Fibroblast of lung (primary cell): ENCODE measurements around the gene CSRP1. TPM values are rescaled to one million over a fixed set of nuclear protein-coding genes. Genes with fewer than 3 reads are reported as not detected.

Experiments
- DNase-seq, 2 donors: peaks; one replicate each; pipeline versions ENCODE4 v3.0.0 to v3.0.0-alpha.2; 2010; ENCODE audit warnings: low read depth in 2 of 2
- H2AFZ ChIP-seq: 2 replicates; pipeline ENCODE4 v1.5.1; 2012; ENCODE audit warnings: low read length, control low read depth, inconsistent platforms
- H3K27ac ChIP-seq: 2 replicates; pipeline ENCODE4 v1.5.1; 2011; ENCODE audit warnings: low read length, control low read depth; ENCODE audit not compliant: insufficient read depth
- H3K27me3 ChIP-seq: 2 replicates; pipeline ENCODE4 v1.5.1; 2011; ENCODE audit warnings: mild to moderate bottlenecking, low read length; ENCODE audit not compliant: control insufficient read depth, insufficient read depth
- H3K36me3 ChIP-seq: 2 replicates; pipeline ENCODE4 v1.5.1; 2011; ENCODE audit warnings: low read length; ENCODE audit not compliant: control insufficient read depth, insufficient read depth
- H3K4me1 ChIP-seq: 2 replicates; pipeline ENCODE4 v1.5.1; 2011; ENCODE audit warnings: low read length; ENCODE audit not compliant: control insufficient read depth, insufficient read depth; ENCODE audit errors: extremely low read depth
- H3K4me2 ChIP-seq: 2 replicates; pipeline ENCODE4 v1.5.1; 2011; ENCODE audit warnings: low read length, control low read depth; ENCODE audit not compliant: insufficient read depth; ENCODE audit errors: extremely low read depth
- H3K4me3 ChIP-seq, 4 experiments: fragments of 200-600 bp in 1 of 4; sonication (generic) in 1 of 4; replicated peaks in 1 of 4; 2 replicates each; pipeline ENCODE4 v1.5.1; 2011 to 2016; ENCODE audit warnings: low read length in 4 of 4, low read depth in 3 of 4, mild to moderate bottlenecking in 3 of 4, control low read depth in 2 of 4, inconsistent platforms in 1 of 4, mixed read lengths in 1 of 4; ENCODE audit not compliant: insufficient read depth in 1 of 4; ENCODE audit errors: control extremely low read depth in 1 of 4
- H3K79me2 ChIP-seq: 2 replicates; pipeline ENCODE4 v1.5.1; 2012; ENCODE audit warnings: mild to moderate bottlenecking, low read length, inconsistent platforms; ENCODE audit not compliant: control insufficient read depth, insufficient read depth
- H3K9ac ChIP-seq: 2 replicates; pipeline ENCODE4 v1.5.1; 2011; ENCODE audit warnings: mild to moderate bottlenecking, low read length, control low read depth; ENCODE audit not compliant: insufficient read depth
- H3K9me3 ChIP-seq: 2 replicates; pipeline ENCODE4 v1.5.1; 2012; ENCODE audit warnings: low read depth, low read length; ENCODE audit not compliant: control insufficient read depth, insufficient read depth
- H4K20me1 ChIP-seq: 2 replicates; pipeline ENCODE4 v1.5.1; 2011; ENCODE audit warnings: low read length; ENCODE audit not compliant: control insufficient read depth, insufficient read depth; ENCODE audit errors: extremely low read depth
- CTCF ChIP-seq, 2 donors: IDR thresholded peaks in 1 of 2; conservative IDR thresholded peaks in 1 of 2; 1 replicate in 1 of 2; 2 replicates in 1 of 2; pipeline ENCODE4 v1.5.1; 2011 to 2012; ENCODE audit warnings: low read length in 2 of 2, control low read depth in 1 of 2, inconsistent platforms in 1 of 2, low read depth in 1 of 2, mild to moderate bottlenecking in 1 of 2
- EZH2 ChIP-seq: IDR thresholded peaks from 2 replicates; pipeline ENCODE4 v1.5.1; 2012; ENCODE audit warnings: low read length, control low read depth, mild to moderate bottlenecking; ENCODE audit errors: missing control alignments
- polyA plus RNA-seq, 2 donors: library from polyadenylated mRNA; depleted of rRNA in 1 of 2; stranded (reverse) in 1 of 2; unstranded in 1 of 2; fragments of >200 nt; gene quantifications; 2 replicates each; pipeline ENCODE4 v1.2.1, GENCODE V29; 2011 to 2012; ENCODE audit warnings: missing spikeins in 1 of 2
- total RNA-seq: library from RNA; depleted of rRNA; stranded (reverse); fragments of >200 nt; gene quantifications from 2 replicates; pipeline ENCODE4 v1.2.1, GENCODE V29; 2014

Gene CSRP1
- total and polyA plus RNA-seq, 2 donors (not counting 1 experiment from before 2014, with no cell fraction given): 195 to 1,081 TPM

- H3K4me1 ChIP-seq: peaks cover 47% of the 10 kb centered on the region
- H3K4me2 ChIP-seq: no peak overlapping the region
- H3K36me3 ChIP-seq: no peaks in the 10 kb centered on the region
- H4K20me1 ChIP-seq: no peaks in the 10 kb centered on the region
- DNase-seq: peak in 1 of 2 donors; percentile 50
- no peaks in the 10 kb centered on the region for H3K9me3 ChIP-seq
- H3K79me2 ChIP-seq: no peaks in the 10 kb centered on the region
- no peak overlapping the region for H3K9ac ChIP-seq
- TF ChIP-seq CTCF (conservative IDR thresholded peaks at IDR 0.05 in 1 of 2, IDR thresholded peaks at IDR 0.05 in 1 of 2; ENCODE audit: low read depth in 1 of 2, low read length in 2 of 2) (no peak), EZH2 (no peak)
- no peak overlapping the region for H2AFZ ChIP-seq
- no peak overlapping the region for H3K4me3 ChIP-seq
- H3K27me3 ChIP-seq: no peaks in the 10 kb centered on the region
- no peak overlapping the region for H3K27ac ChIP-seq
Measured at GRCh38 chr1:201533836-201534235, 26.9 kb upstream of the CSRP1 start.

- no peak for TF ChIP-seq EZH2
- TF ChIP-seq CTCF (conservative IDR thresholded peaks at IDR 0.05 in 1 of 2, IDR thresholded peaks at IDR 0.05 in 1 of 2; ENCODE audit: low read depth in 1 of 2, low read length in 2 of 2): no peak
- Histone ChIP-seq H3K27me3 (no peaks in the 10 kb centered on the region), H4K20me1 (no peaks in the 10 kb centered on the region), H3K4me2 (no peak overlapping the region), H3K4me3 (no peak overlapping the region), H3K9ac (peak overlapping the region; percentile 45), H3K36me3 (no peaks in the 10 kb centered on the region), H3K4me1 (peaks cover 32% of the 10 kb centered on the region), H3K9me3 (no peaks in the 10 kb centered on the region), H3K27ac (peak overlapping the region; percentile 15), H3K79me2 (no peaks in the 10 kb centered on the region), H2AFZ (no peak overlapping the region)
- no peak for DNase-seq
Measured at GRCh38 chr1:201531551-201532425, 24.9 kb upstream of the CSRP1 start.

- H4K20me1 ChIP-seq: no peaks in the 10 kb centered on the region
- H3K27me3 ChIP-seq: no peaks in the 10 kb centered on the region
- H3K9ac ChIP-seq: peak overlapping the region; percentile 45
- H3K79me2 ChIP-seq: no peaks in the 10 kb centered on the region
- peak; percentile 80 to 95 for TF ChIP-seq CTCF (conservative IDR thresholded peaks at IDR 0.05 in 1 of 2, IDR thresholded peaks at IDR 0.05 in 1 of 2; ENCODE audit: low read depth in 1 of 2, low read length in 2 of 2)
- no peak for TF ChIP-seq EZH2
- H3K9me3 ChIP-seq: no peaks in the 10 kb centered on the region
- peak overlapping the region; percentile 15 for H3K27ac ChIP-seq
- H3K4me2 ChIP-seq: no peak overlapping the region
- peaks cover 27% of the 10 kb centered on the region for H3K4me1 ChIP-seq
- DNase-seq: peak; percentile 82 to 87
- no peaks in the 10 kb centered on the region for H3K36me3 ChIP-seq
- no peak overlapping the region for H2AFZ ChIP-seq
- H3K4me3 ChIP-seq: no peak overlapping the region
Measured at GRCh38 chr1:201530741-201531531, 24.0 kb upstream of the CSRP1 start.
